HL-60 (cell line): ENCODE data around the gene SORL1.

Source experiments
- CTCF ChIP-seq: IDR thresholded peaks from one replicate; pipeline ENCODE4 v1.5.1; 2011; ENCODE audit warnings: low read length, control low read depth, inconsistent platforms; ENCODE audit not compliant: insufficient read depth
- GABPA ChIP-seq: IDR thresholded peaks from 2 replicates; pipeline ENCODE4 v1.6.1; 2012; ENCODE audit warnings: low read depth
- SPI1 ChIP-seq: IDR thresholded peaks from 2 replicates; pipeline ENCODE4 v1.6.1; 2012; ENCODE audit warnings: low read depth, mild to moderate bottlenecking, borderline replicate concordance

GRCh38 chr11:121474680-121475079, 22.6 kb downstream of the SORL1 start:
- no peak for TF ChIP-seq CTCF
- TF ChIP-seq SPI1 = no peak
- no peak for TF ChIP-seq GABPA
